ENCODE data around the gene ACSL4. TPM values are rescaled to one million over a fixed set of nuclear protein-coding genes. Genes with fewer than 3 reads are reported as not detected.
"Not testable (repeated sequence)": the region's sequence is repeated elsewhere in the genome, so short reads cannot be mapped to it uniquely, and the experiment has no call there.

ACSL4 gene
- total RNA-seq, 2 donors from 2014 or later: 27.5 to 117 TPM

DNA sequence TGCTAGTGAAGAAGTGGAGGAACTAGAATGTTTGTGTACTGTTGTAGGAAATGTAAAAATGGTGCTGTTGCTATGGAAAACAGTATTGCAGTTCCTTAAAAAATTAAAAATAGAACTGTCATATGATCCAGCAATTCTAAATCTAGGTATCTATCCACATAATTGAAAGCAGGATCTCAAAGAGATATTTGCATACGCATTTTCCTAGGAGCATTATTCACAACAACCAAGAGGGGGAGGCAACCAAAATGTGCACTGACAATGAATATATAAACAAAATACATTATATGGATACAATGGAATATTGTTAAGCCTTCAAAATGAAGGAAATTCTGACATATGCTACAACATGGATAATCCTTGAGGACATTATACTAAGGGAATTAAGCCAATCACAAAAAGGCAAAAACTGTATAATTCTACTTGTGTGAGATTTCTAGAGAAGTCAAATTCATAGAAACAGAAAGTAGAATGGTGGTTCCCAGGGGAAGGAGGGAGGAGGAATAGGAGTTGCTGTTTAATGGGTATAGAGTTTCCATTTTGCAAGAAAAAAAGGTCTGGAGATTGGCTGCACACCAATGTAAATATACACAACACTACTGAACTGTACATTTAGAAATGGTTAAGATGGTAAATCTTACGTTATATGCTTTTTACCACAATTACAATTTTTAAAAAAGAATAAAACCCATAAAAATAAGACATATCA is 72.5 kb downstream of the ACSL4 start:
- Histone ChIP-seq H3K4me1 (ENCODE audit: control insufficient read depth in 1 of 2, low read depth in 2 of 2) (no peaks in the 10 kb centered on the region), H3K9me3 (no peaks in the 10 kb centered on the region), H3K27ac (no peak overlapping the region), H3K4me3 (no peak overlapping the region), H3K27me3 (replicated peaks; ENCODE audit: insufficient read depth) (no peaks in the 10 kb centered on the region), H3K36me3 (no peaks in the 10 kb centered on the region)
- DNase-seq (ENCODE audit: low spot score) (no peak), ATAC-seq (ENCODE audit: insufficient number of reproducible peaks, low FRiP score, low read depth) (no peak)
- TF ChIP-seq, protein P1, sequence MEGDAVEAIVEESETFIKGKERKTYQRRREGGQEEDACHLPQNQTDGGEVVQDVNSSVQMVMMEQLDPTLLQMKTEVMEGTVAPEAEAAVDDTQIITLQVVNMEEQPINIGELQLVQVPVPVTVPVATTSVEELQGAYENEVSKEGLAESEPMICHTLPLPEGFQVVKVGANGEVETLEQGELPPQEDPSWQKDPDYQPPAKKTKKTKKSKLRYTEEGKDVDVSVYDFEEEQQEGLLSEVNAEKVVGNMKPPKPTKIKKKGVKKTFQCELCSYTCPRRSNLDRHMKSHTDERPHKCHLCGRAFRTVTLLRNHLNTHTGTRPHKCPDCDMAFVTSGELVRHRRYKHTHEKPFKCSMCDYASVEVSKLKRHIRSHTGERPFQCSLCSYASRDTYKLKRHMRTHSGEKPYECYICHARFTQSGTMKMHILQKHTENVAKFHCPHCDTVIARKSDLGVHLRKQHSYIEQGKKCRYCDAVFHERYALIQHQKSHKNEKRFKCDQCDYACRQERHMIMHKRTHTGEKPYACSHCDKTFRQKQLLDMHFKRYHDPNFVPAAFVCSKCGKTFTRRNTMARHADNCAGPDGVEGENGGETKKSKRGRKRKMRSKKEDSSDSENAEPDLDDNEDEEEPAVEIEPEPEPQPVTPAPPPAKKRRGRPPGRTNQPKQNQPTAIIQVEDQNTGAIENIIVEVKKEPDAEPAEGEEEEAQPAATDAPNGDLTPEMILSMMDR (IDR thresholded peaks at IDR 0.05): no peak

DNA sequence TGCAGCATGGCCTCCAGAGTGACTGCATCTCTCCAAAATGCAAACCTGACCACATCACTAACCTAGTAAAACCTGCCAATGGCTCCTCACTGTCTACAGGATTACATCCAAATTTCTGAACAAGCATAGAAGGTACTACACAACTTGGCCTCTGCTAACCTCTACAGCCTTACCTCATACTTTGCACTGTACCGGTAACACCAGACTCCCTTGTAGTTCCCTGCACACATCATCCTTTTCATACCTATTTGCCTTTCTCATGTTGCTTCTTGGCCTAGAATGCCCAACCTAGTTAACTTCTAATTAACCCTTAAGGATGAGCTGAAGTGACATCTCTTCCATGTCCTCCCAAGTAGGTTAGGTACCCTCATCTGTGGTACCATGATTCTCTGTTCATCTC is 74.7 kb downstream of the ACSL4 start:
- Histone ChIP-seq H3K9me3 (no peaks in the 10 kb centered on the region), H3K4me1 (ENCODE audit: control insufficient read depth in 1 of 2, low read depth in 2 of 2) (no peaks in the 10 kb centered on the region), H3K36me3 (no peaks in the 10 kb centered on the region), H3K4me3 (no peak overlapping the region), H3K27ac (no peak overlapping the region), H3K27me3 (replicated peaks; ENCODE audit: insufficient read depth) (no peaks in the 10 kb centered on the region)
- TF ChIP-seq, protein P1 (IDR thresholded peaks at IDR 0.05): no peak
- ATAC-seq (ENCODE audit: insufficient number of reproducible peaks, low FRiP score, low read depth) (no peak), DNase-seq (ENCODE audit: low spot score) (no peak)

DNA sequence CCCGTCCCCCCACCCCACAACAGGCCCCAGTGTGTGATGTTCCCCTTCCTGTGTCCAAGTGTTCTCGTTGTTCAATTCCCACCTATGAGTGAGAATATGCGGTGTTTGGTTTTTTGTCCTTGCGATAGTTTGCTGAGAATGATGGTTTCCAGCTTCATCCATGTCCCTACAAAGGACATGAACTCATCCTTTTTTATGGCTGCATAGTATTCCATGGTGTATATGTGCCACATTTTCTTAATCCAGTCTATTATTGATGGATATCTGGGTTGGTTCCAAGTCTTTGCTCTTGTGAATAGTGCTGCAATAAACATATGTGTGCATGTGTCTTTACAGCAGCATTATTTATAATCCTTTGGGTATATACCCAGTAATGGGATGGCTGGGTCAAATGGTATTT is 75.7 kb downstream of the ACSL4 start:
- not testable (repeated sequence) for ATAC-seq (ENCODE audit: insufficient number of reproducible peaks, low FRiP score, low read depth); DNase-seq (ENCODE audit: low spot score); H3K4me3 ChIP-seq; H3K27me3 ChIP-seq (replicated peaks; ENCODE audit: insufficient read depth); H3K4me1 ChIP-seq (ENCODE audit: control insufficient read depth in 1 of 2, low read depth in 2 of 2); H3K36me3 ChIP-seq; H3K27ac ChIP-seq; H3K9me3 ChIP-seq

DNA sequence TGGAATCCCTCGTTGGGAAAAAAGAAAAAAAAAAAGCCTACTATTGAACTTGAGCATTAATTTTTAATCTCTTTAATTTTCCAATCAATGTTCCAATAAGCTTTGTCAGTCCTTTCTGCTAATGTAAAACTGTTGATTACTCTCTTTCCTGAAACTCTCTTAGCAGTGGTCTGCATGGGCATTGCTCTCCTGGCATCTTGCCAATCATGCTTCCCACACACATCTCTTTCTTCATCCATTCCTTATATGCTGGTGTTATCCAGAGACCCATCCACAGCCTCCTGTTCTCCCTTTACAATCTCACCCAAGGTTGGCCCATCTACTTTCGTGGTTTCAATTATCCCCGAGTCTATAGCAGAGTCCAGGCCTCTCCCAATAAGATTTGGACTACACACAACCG is 76.3 kb downstream of the ACSL4 start:
- no peak overlapping the region for H3K27ac ChIP-seq
- ATAC-seq (ENCODE audit: insufficient number of reproducible peaks, low FRiP score, low read depth) (no peak), DNase-seq (ENCODE audit: low spot score) (no peak)
- H3K27me3 ChIP-seq (replicated peaks; ENCODE audit: insufficient read depth): no peaks in the 10 kb centered on the region
- H3K36me3 ChIP-seq: no peaks in the 10 kb centered on the region
- no peaks in the 10 kb centered on the region for H3K4me1 ChIP-seq (ENCODE audit: control insufficient read depth in 1 of 2, low read depth in 2 of 2)
- TF ChIP-seq, protein P1 (IDR thresholded peaks at IDR 0.05): no peak
- no peaks in the 10 kb centered on the region for H3K9me3 ChIP-seq
- no peak overlapping the region for H3K4me3 ChIP-seq

DNA sequence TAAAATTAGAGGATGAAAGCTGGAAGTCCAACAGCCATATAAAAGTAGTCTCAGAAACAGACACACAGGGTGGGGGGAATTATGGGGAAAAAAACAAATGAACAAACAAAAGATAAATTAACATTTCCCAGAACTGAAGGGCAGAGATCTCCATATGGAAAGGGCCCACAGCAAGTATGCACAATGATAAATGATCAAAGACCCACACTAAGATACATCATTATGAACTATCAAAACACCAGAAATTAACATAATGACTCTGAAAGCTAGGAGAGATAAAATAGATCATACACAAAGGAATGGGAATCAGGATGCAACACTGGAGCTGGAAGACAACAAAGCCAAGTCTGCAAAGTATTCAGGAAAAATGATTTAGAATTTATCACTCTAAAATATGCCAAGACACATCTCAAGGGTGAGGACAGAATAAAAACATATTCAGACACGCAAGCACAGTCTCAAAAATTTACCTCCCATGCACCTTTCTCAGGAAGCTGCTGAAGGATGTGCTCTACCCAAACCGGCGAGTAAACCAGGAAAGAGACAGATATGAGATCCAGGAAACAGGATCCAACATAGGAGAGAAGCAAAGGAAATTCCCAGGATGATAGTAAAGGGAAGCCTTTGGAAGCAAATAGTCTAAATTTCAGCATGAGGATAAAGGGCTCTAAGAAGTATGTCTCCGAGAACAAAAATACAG is 77.4 kb downstream of the ACSL4 start:
- Histone ChIP-seq H3K27me3 (replicated peaks; ENCODE audit: insufficient read depth) (no peaks in the 10 kb centered on the region), H3K4me3 (no peak overlapping the region), H3K4me1 (ENCODE audit: control insufficient read depth in 1 of 2, low read depth in 2 of 2) (no peaks in the 10 kb centered on the region), H3K27ac (no peak overlapping the region), H3K9me3 (no peaks in the 10 kb centered on the region), H3K36me3 (no peaks in the 10 kb centered on the region)
- TF ChIP-seq, protein P1 (IDR thresholded peaks at IDR 0.05): no peak
- ATAC-seq (ENCODE audit: insufficient number of reproducible peaks, low FRiP score, low read depth) (no peak), DNase-seq (ENCODE audit: low spot score) (no peak)
